Psoas muscle (tissue), 8 donors: Measurements from ENCODE around the gene KBTBD2. TPM values are rescaled to one million over a fixed set of nuclear protein-coding genes. Genes with fewer than 3 reads are reported as not detected.
"Not testable (repeated sequence)": the region's sequence is repeated elsewhere in the genome, so short reads cannot be mapped to it uniquely, and the experiment has no call there.

Source experiments
- ATAC-seq, 4 donors: fragments of 200-7000 bp; cut with Tn5 transposase; one replicate each; pipeline ENCODE4 v1.9.1; 2020; ENCODE audit warnings: moderate library complexity in 3 of 4, mild to moderate bottlenecking in 2 of 4
- DNase-seq, 2 donors: peaks; one replicate each; pipeline ENCODE4 v3.0.0-alpha.2; 2020
- H3K27ac ChIP-seq: fragments of 200-600 bp; one replicate; pipeline ENCODE4 v1.8.0; 2022
- H3K27me3 ChIP-seq, 3 donors: fragments of 200-600 bp in 1 of 3; one replicate each; pipeline versions ENCODE4 v1.6.1 to v1.8.0; 2013 to 2022; ENCODE audit warnings: low read length in 2 of 3, mild to moderate bottlenecking in 2 of 3, moderate library complexity in 1 of 3; ENCODE audit not compliant: insufficient read depth in 3 of 3
- H3K36me3 ChIP-seq, 2 donors: fragments of 200-600 bp in 1 of 2; one replicate each; pipeline versions ENCODE4 v1.6.1 to v1.8.0; 2013 to 2022; ENCODE audit warnings: low read depth in 1 of 2, mild to moderate bottlenecking in 1 of 2, moderate library complexity in 1 of 2; ENCODE audit not compliant: insufficient read depth in 1 of 2
- H3K4me1 ChIP-seq: fragments of 200-600 bp; one replicate; pipeline ENCODE4 v1.8.0; 2022
- H3K4me3 ChIP-seq: fragments of 200-600 bp; one replicate; pipeline ENCODE4 v1.8.0; 2022; ENCODE audit warnings: mild to moderate bottlenecking
- H3K9me3 ChIP-seq: fragments of 200-600 bp; one replicate; pipeline ENCODE4 v1.8.0; 2022
- WGBS, 3 donors: extraction: QIAGEN DNeasy Blood & Tissue Kit; methylation state at CpG; one replicate each; pipeline versions ENCODE4 v1.1.6 to v1.1.7; 2013; 5-methylcytosine and 5-hydroxymethylcytosine counted together
- intact Hi-C, 2 donors: fragments of 100-400 bp; cut with DNase I; formaldehyde crosslinking; loops; one replicate each; pipeline versions ENCODE4 v1.11.0 to v1.14.2; 2022
- polyA plus RNA-seq, 3 donors: library from polyadenylated mRNA; stranded (reverse); fragments of 200-250 nt; gene quantifications; one replicate each; pipeline ENCODE4 v1.2.3, GENCODE V29; 2013
- total RNA-seq, 4 donors: library from RNA; stranded (reverse); fragmentation: NEBNext Ultra II Directional in 2 of 4; extraction: Animal tissue kit (Norgen Biotek cat#: 25700) in 2 of 4; gene quantifications; one replicate each; pipeline versions ENCODE4 v1.2.1 to v1.2.4, GENCODE V29; 2021 to 2023
- TF ChIP-seq, protein P1 (sequence below): fragments of 200-600 bp; IDR thresholded peaks from one replicate; pipeline ENCODE4 v1.8.0; 2022; ENCODE audit warnings: antibody characterized with exemption
- donor health status: healthy with polysubstance abuse.
- donor health status: DM: no; HTN: no; CAD: no; lungs with moderate emphysema.
- donor health status: Bipolar disorder and iron deficiency.
- donor health status: healthy.
- donor health status: DM: yes; HTN: yes; CAD: no.
- donor health status: DM: no; HTN: no; CAD: no.
- donor health status: DM: no; HTN: no; CAD: no.
- donor health status: DM: yes; HTN: yes; CAD: no.

Gene KBTBD2
- total and polyA plus RNA-seq, 7 donors, result 25.6 to 69.6 (median 32.4) TPM

DNA sequence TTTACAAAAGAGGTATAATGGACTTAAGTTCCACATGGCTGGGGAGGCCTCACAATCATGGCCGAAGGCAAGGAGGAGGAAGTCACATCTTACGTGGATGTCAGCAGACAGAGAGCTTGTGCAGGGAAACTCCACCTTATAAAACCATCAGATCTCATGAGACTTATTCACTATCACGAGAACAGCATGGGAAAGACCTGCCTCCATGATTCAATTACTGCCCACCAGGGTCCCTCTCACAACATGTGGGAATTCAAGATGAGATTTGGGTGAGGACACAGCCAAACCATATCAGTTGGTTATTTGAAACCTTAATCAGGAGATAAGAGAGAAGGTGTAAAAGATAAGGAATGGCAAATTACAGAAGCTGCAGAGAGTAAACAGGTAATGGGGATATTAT is 40.9 kb downstream of the KBTBD2 start:
- DNase-seq, H3K4me3 ChIP-seq, H3K9me3 ChIP-seq, H3K27me3 ChIP-seq, ATAC-seq, H3K4me1 ChIP-seq, H3K27ac ChIP-seq, H3K36me3 ChIP-seq, intact Hi-C loops: not testable (repeated sequence)
- WGBS, 3 donors, result 60 to 81% (median 64%) methylated on average over 3 of the region's 3 CpGs

DNA sequence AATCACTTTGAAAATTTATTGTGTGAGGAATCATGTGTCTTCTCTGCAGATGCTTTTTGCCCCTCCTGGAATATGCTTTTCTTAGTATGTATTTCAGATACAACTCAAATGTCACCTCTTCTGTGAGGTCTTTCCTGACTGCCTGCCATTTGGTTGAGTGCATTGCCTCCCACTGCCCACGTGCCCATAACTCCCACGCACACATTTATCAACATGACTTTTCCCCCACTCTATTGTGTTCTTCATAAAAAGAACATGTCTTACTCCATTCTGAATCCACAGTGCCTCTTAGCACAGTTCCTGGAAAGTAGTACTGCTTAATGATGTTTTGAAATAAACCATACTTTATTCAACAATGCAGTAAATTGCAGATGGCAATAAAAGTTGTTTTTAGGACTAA is 42.9 kb downstream of the KBTBD2 start:
- intact Hi-C loops, result loop anchor here (5.0 to 10.0 kb wide), 3 partner anchors 44 to 94 kb away; partner anchors contain the start of gene KBTBD2 (in 2 of the 2)
- 73 to 74% (median 74%) methylated on average over 2 of the region's 2 CpGs for WGBS, 3 donors

DNA sequence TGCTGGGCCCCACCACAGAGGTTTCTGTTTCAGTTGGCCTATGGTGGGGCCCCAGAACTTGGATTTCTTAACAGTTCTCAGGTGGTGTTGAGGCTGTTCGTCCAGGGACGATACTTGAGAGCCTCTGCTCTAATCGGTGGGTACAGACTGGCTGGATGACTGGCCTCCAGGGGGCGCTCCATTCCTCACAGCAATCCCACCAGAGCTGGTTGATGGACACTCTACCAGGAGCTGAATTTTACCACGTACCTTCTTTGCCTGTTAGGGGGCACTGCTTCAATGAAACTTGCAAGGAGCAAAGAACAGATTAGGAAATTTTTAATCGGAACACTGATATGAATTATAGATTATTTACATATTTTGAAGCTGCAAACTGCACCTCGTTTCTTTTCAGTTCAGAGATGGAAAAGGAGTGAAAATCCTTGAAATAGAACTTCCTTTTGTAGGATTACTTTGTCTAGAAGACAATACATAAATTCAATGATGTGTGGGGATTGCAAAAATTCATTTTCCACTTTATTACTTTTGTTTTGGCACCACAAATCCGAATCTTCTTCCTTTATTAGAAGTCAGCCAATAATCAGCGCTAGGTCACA is 44.8 kb downstream of the KBTBD2 start:
- no peak overlapping the region for H3K4me3 ChIP-seq

More for the DNA sequence above, 42.9 kb downstream of the KBTBD2 start:
- not testable (repeated sequence) for H3K27ac ChIP-seq, H3K4me1 ChIP-seq, ATAC-seq, H3K9me3 ChIP-seq, DNase-seq, H3K4me3 ChIP-seq, H3K36me3 ChIP-seq, H3K27me3 ChIP-seq

DNA sequence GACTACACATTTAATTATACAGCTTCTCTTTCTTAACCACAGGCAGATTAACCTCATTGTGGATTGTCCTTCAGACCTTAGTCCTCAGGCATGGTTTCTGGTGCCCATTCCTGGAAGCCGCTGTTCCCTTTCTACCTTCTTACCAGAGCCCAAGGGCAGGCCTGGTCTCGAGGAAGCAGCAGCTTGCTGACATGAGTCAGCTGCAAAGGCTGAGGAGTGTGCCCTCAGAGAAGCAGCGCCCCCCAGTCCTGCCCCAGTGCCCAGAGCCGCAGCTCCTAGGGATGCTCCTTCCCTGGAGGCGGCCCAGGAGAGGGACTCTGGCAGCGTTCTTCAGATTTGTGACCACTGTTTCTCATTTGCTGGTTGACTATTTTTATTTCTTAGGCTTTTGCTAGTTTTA is 46.8 kb downstream of the KBTBD2 start:
- H3K27ac ChIP-seq, DNase-seq, H3K4me1 ChIP-seq, H3K27me3 ChIP-seq, H3K36me3 ChIP-seq, H3K4me3 ChIP-seq, ATAC-seq, H3K9me3 ChIP-seq: not testable (repeated sequence)
- intact Hi-C loops, result loop anchor here (5.0 to 10.0 kb wide), 3 partner anchors 48 to 98 kb away; partner anchors contain the start of gene KBTBD2 (in 2 of the 2)
- WGBS, 3 donors, result 84 to 89% (median 85%) methylated on average over 6 of the region's 6 CpGs

More for the DNA sequence above, 44.8 kb downstream of the KBTBD2 start:
- DNase-seq (peak; percentile 89 to 94), ATAC-seq (peak; percentile 99 to 100 (median 100))
- H3K27ac ChIP-seq, result no peak overlapping the region
- 19 to 24% (median 20%) methylated on average over 9 of the region's 9 CpGs for WGBS, 3 donors
- no peaks in the 10 kb centered on the region for H3K27me3 ChIP-seq
- TF ChIP-seq, protein P1, sequence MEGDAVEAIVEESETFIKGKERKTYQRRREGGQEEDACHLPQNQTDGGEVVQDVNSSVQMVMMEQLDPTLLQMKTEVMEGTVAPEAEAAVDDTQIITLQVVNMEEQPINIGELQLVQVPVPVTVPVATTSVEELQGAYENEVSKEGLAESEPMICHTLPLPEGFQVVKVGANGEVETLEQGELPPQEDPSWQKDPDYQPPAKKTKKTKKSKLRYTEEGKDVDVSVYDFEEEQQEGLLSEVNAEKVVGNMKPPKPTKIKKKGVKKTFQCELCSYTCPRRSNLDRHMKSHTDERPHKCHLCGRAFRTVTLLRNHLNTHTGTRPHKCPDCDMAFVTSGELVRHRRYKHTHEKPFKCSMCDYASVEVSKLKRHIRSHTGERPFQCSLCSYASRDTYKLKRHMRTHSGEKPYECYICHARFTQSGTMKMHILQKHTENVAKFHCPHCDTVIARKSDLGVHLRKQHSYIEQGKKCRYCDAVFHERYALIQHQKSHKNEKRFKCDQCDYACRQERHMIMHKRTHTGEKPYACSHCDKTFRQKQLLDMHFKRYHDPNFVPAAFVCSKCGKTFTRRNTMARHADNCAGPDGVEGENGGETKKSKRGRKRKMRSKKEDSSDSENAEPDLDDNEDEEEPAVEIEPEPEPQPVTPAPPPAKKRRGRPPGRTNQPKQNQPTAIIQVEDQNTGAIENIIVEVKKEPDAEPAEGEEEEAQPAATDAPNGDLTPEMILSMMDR, result peak; percentile 95
- no peaks in the 10 kb centered on the region for H3K4me1 ChIP-seq
- no peaks in the 10 kb centered on the region for H3K9me3 ChIP-seq
- intact Hi-C loops, result loop anchor here (2.0 to 10.0 kb wide), 4 partner anchors 46 to 96 kb away; partner anchors contain the start of gene KBTBD2 (in 2 of the 2)
- H3K36me3 ChIP-seq, result no peaks in the 10 kb centered on the region

DNA sequence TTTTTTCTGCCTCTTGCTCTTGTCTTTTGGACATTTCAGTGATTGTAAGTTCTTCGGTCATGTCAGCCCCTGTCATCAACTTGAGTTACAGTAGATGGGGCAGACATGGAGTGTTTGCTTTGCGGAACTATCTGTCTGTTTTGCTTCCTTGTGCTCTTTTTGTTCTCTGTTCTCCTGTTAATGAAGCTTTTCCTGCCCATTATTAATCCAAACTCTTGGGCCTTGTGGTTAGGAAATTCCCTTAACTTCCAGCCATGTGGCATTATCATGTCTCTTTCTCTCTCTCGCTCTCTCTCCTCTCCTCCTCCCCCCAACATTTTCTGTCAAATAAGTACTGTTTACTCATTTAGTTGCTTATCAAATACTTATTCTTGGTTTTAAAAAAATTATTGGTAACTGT is 47.8 kb downstream of the KBTBD2 start:
- not testable (repeated sequence) for H3K27ac ChIP-seq, H3K4me1 ChIP-seq, H3K27me3 ChIP-seq, H3K4me3 ChIP-seq, DNase-seq, ATAC-seq, H3K36me3 ChIP-seq, H3K9me3 ChIP-seq
- WGBS, 3 donors, result 79 to 87% (median 83%) methylated on average over 3 of the region's 3 CpGs
- intact Hi-C loops, result loop anchor here in 1 of 2 donors (10.0 kb wide), 1 partner anchor 51 kb away; the partner anchor contains the start of gene KBTBD2

DNA sequence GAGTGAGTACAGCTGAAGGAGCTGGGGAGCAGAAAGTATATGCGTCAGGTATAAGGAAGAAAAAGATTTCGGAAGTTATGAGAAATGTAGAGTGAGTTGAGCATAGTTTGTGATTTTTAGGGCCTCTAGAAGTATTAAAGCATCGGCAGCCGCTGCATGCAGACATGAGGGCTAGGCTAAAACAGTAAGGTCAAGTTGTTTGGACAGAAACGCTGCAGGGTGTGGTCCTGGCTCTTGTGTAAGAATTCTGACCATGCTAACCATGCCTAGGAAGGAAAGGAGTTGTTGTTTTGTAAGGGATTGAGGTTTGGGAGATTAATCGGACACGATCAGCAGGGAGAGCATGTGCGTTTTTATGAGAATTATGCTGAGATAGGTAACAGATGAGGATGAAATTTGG is 51.7 kb downstream of the KBTBD2 start:
- not testable (repeated sequence) for H3K36me3 ChIP-seq, H3K27ac ChIP-seq, DNase-seq, H3K9me3 ChIP-seq, H3K4me3 ChIP-seq, H3K4me1 ChIP-seq, H3K27me3 ChIP-seq, ATAC-seq
- intact Hi-C loops, result loop anchor here in 1 of 2 donors (10.0 kb wide), 1 partner anchor 55 kb away; the partner anchor contains the start of gene KBTBD2
- 83 to 85% (median 84%) methylated on average over 5 to 8 of the region's 8 CpGs for WGBS, 3 donors

DNA sequence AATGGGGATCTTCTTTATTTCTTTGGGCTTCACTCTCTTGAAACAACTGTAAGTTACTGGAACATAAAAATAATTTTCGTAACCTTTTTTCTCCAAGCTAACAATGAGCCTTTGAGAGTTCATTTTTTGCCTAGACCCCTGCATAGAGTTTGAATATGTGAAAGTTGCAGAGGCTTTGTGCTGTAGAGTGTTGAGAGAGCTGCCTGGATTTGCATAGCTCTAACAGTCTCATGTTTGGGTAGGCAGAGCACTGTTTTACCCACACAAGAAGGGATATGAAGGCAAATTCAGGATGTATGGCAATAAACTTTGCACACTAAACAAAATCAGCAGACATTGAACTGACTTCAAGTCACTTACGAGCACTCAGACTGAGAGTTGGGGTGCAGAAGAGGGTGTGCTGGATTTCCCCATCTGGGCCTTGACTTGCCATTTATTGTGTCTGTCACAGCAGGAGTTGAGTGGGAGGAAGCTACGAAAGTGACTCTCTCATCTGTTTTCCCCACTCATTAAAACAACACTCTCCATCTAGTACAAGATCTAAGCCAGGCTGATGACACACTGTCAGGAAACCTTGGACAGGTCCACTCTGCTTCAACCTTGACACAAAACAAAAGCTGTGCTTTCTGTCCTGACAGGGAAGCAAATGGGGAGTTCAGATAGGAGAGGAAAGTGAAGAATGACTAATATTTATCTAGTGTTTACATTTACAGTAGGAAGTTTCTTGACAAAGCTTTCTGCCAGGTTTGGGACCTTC is 62.4 kb downstream of the KBTBD2 start:
- H3K4me3 ChIP-seq, ATAC-seq, DNase-seq, H3K4me1 ChIP-seq, H3K27me3 ChIP-seq, H3K27ac ChIP-seq, intact Hi-C loops, H3K9me3 ChIP-seq, H3K36me3 ChIP-seq: not testable (repeated sequence)
- 67 to 90% (median 84%) methylated on average over 2 to 3 of the region's 3 CpGs for WGBS, 3 donors

Other genes starting within 250 kb of the KBTBD2 start
- gene FKBP9, start 65.7 kb upstream of the KBTBD2 start, total RNA-seq, result 10 to 100 TPM; 23.2 to 42.6 (median 33.8) TPM
- 10 to 100 TPM; 10.6 to 22.1 (median 15.1) TPM for gene FKBP9, start 65.7 kb upstream of the KBTBD2 start, polyA plus RNA-seq
- gene NT5C3A, start 171.0 kb upstream of the KBTBD2 start, total RNA-seq, result 10 to 100 TPM; 34.4 to 47.2 (median 42.5) TPM
- 100 to 1,000 TPM in 1 of 3 donors, 10 to 100 TPM in 2; 17.6 to 108 (median 57.3) TPM for gene NT5C3A, start 171.0 kb upstream of the KBTBD2 start, polyA plus RNA-seq
- gene RP9, start 217.6 kb upstream of the KBTBD2 start, total RNA-seq, result 10 to 100 TPM; 15.4 to 27.6 (median 16.8) TPM
- gene RP9, start 217.6 kb upstream of the KBTBD2 start, polyA plus RNA-seq, result 10 to 100 TPM; 23.1 to 27.0 (median 25.0) TPM
- 1 to 10 TPM; 3.2 to 6.5 (median 4.3) TPM for gene BBS9, start 237.8 kb upstream of the KBTBD2 start, total RNA-seq
- gene BBS9, start 237.8 kb upstream of the KBTBD2 start, polyA plus RNA-seq, result 1 to 10 TPM; 2.7 to 7.3 (median 3.3) TPM